CD4-positive, alpha-beta memory T cell (primary cell): Measurements from ENCODE around the gene CLCN5. TPM values are rescaled to one million over a fixed set of nuclear protein-coding genes. Genes with fewer than 3 reads are reported as not detected.

ENCODE experiments used
- CTCF ChIA-PET: fragments of 350-600 bp; sonication (Branson Sonifier 250); formaldehyde crosslinking; loops from one replicate; lab custom pipeline; 2021; ENCODE audit warnings: inconsistent platforms; ENCODE audit not compliant: partially characterized antibody; lab: Charles Lee
- POLR2A ChIA-PET: fragments of 350-600 bp; sonication (Branson Sonifier 250); formaldehyde crosslinking; loops from one replicate; lab custom pipeline; 2021; ENCODE audit not compliant: partially characterized antibody; lab: Charles Lee
- DNase-seq, 5 donors: peaks; one replicate each; pipeline versions ENCODE4 v3.0.0 to v3.0.0-alpha.2; 2020 to 2022; ENCODE audit warnings: mixed read lengths in 1 of 5
- H3K27ac ChIP-seq: one replicate; pipeline ENCODE4 v1.7.0; 2013; ENCODE audit warnings: low read depth, low read length
- H3K27me3 ChIP-seq: 2 replicates; pipeline ENCODE4 v1.7.0; 2013; ENCODE audit warnings: mild to moderate bottlenecking, low read length, moderate library complexity; ENCODE audit not compliant: insufficient read depth
- H3K36me3 ChIP-seq: 2 replicates; pipeline ENCODE4 v1.7.0; 2013; ENCODE audit warnings: mild to moderate bottlenecking, low read length, moderate library complexity; ENCODE audit not compliant: insufficient read depth
- H3K4me1 ChIP-seq: 2 replicates; pipeline ENCODE4 v1.7.0; 2013; ENCODE audit warnings: mild to moderate bottlenecking, low read length, moderate library complexity; ENCODE audit not compliant: insufficient read depth
- H3K4me3 ChIP-seq, 2 donors: one replicate each; pipeline ENCODE4 v1.7.0; 2013; ENCODE audit warnings: low read length in 2 of 2, mild to moderate bottlenecking in 1 of 2
- H3K9me3 ChIP-seq, 2 donors: one replicate each; pipeline ENCODE4 v1.7.0; 2013; ENCODE audit warnings: low read length in 2 of 2, control low read depth in 1 of 2; ENCODE audit not compliant: control insufficient read depth in 1 of 2
- H3K27ac Mint-ChIP-seq, 7 donors: one replicate each; pipeline ENCODE4 v1.8.0; 2020 to 2021; ENCODE audit warnings: mixed read lengths in 7 of 7, mild to moderate bottlenecking in 6 of 7, inconsistent platforms in 3 of 7, moderate library complexity in 3 of 7
- H3K27me3 Mint-ChIP-seq, 2 donors: one replicate each; pipeline ENCODE4 v1.8.0; 2020 to 2021; ENCODE audit warnings: mixed read lengths in 2 of 2
- H3K36me3 Mint-ChIP-seq, 2 donors: one replicate each; pipeline ENCODE4 v1.8.0; 2020 to 2021; ENCODE audit warnings: mixed read lengths in 2 of 2, inconsistent platforms in 1 of 2, mild to moderate bottlenecking in 1 of 2
- H3K4me1 Mint-ChIP-seq, 4 donors: one replicate each; pipeline ENCODE4 v1.8.0; 2020 to 2021; ENCODE audit warnings: mixed read lengths in 4 of 4, mild to moderate bottlenecking in 1 of 4
- H3K4me3 Mint-ChIP-seq, 8 donors: one replicate each; pipeline ENCODE4 v1.8.0; 2020 to 2021; ENCODE audit warnings: mixed read lengths in 8 of 8, mild to moderate bottlenecking in 7 of 8, moderate library complexity in 6 of 8, inconsistent platforms in 3 of 8
- H3K9me3 Mint-ChIP-seq, 8 donors: one replicate each; pipeline ENCODE4 v1.8.0; 2020 to 2021; ENCODE audit warnings: mixed read lengths in 8 of 8, mild to moderate bottlenecking in 5 of 8, inconsistent platforms in 3 of 8, moderate library complexity in 1 of 8
- intact Hi-C: fragments of 100-400 bp; cut with micrococcal nuclease; formaldehyde crosslinking; loops from one replicate; pipeline ENCODE4 v1.15.1; 2023
- polyA plus RNA-seq, 2 donors: library from polyadenylated mRNA; unstranded; fragments of 300-500 nt; fragmentation: Illumina TruSeq; gene quantifications; one replicate each; pipeline ENCODE4 v1.2.3, GENCODE V29; 2021
- total RNA-seq, 2 experiments: library from RNA; stranded (reverse); gene quantifications; one replicate each; pipeline ENCODE4 v1.2.3, GENCODE V29; 2021

CLCN5 gene
- total and polyA plus RNA-seq, 4 experiments from 2014 or later = 0.50 to 2.4 (median 1.3) TPM

- no peaks in the 10 kb centered on the region for H3K9me3 Mint-ChIP-seq
- CTCF ChIA-PET = no interaction called here
Observed at GRCh38 chrX:49995795-49996455, 73.5 kb downstream of the CLCN5 start.

GRCh38 chrX:49996474-49996873 is 74.1 kb downstream of the CLCN5 start:
- no peaks in the 10 kb centered on the region for H3K4me1 Mint-ChIP-seq
- no peak overlapping the region for H3K4me3 Mint-ChIP-seq
- no peak overlapping the region for H3K27ac Mint-ChIP-seq
- no peaks in the 10 kb centered on the region for H3K27me3 Mint-ChIP-seq
- H3K9me3 Mint-ChIP-seq = no peaks in the 10 kb centered on the region
- CTCF ChIA-PET = no interaction called here
- Histone ChIP-seq H3K9me3 (no peaks in the 10 kb centered on the region), H3K4me3 (no peak overlapping the region), H3K27me3 (no peaks in the 10 kb centered on the region), H3K27ac (no peak overlapping the region), H3K36me3 (no peaks in the 10 kb centered on the region), H3K4me1 (no peaks in the 10 kb centered on the region)
- intact Hi-C loops = no loop called here
- no peaks in the 10 kb centered on the region for H3K36me3 Mint-ChIP-seq
- POLR2A ChIA-PET = no interaction called here
- no peak for DNase-seq

More at GRCh38 chrX:49995795-49996455, 73.5 kb downstream of the CLCN5 start:
- Mint-ChIP-seq H3K4me1 (no peaks in the 10 kb centered on the region), H3K4me3 (no peak overlapping the region), H3K36me3 (no peaks in the 10 kb centered on the region), H3K27me3 (no peaks in the 10 kb centered on the region), H3K27ac (no peak overlapping the region)
- POLR2A ChIA-PET = no interaction called here
- no peak for DNase-seq
- Histone ChIP-seq H3K27me3 (no peaks in the 10 kb centered on the region), H3K27ac (no peak overlapping the region), H3K36me3 (no peaks in the 10 kb centered on the region), H3K9me3 (no peaks in the 10 kb centered on the region), H3K4me3 (no peak overlapping the region), H3K4me1 (no peaks in the 10 kb centered on the region)
- intact Hi-C loops = no loop called here

- Histone ChIP-seq H3K4me3 (no peak overlapping the region), H3K36me3 (no peaks in the 10 kb centered on the region), H3K4me1 (no peaks in the 10 kb centered on the region), H3K27ac (no peak overlapping the region), H3K27me3 (no peaks in the 10 kb centered on the region), H3K9me3 (no peaks in the 10 kb centered on the region)
- no peak overlapping the region for H3K4me3 Mint-ChIP-seq
- DNase-seq = no peak
- intact Hi-C loops = no loop called here
- H3K9me3 Mint-ChIP-seq = no peaks in the 10 kb centered on the region
- H3K4me1 Mint-ChIP-seq = no peaks in the 10 kb centered on the region
- no peak overlapping the region for H3K27ac Mint-ChIP-seq
- POLR2A ChIA-PET = no interaction called here
- no peaks in the 10 kb centered on the region for H3K36me3 Mint-ChIP-seq
- no peaks in the 10 kb centered on the region for H3K27me3 Mint-ChIP-seq
- CTCF ChIA-PET = no interaction called here
Observed at GRCh38 chrX:49999087-49999486, 76.7 kb downstream of the CLCN5 start.

- Mint-ChIP-seq H3K4me3 (no peak overlapping the region), H3K36me3 (no peaks in the 10 kb centered on the region), H3K27ac (peak overlapping the region in 1 of 7 donors; percentile 44), H3K9me3 (no peaks in the 10 kb centered on the region), H3K27me3 (no peaks in the 10 kb centered on the region), H3K4me1 (no peaks in the 10 kb centered on the region)
- ChIA-PET CTCF (no interaction called here), POLR2A (no interaction called here)
- H3K27ac ChIP-seq = no peak overlapping the region
- H3K36me3 ChIP-seq = no peaks in the 10 kb centered on the region
- no peaks in the 10 kb centered on the region for H3K9me3 ChIP-seq
- H3K4me1 ChIP-seq = no peaks in the 10 kb centered on the region
- H3K27me3 ChIP-seq = no peaks in the 10 kb centered on the region
- H3K4me3 ChIP-seq = no peak overlapping the region
- intact Hi-C loops = no loop called here
- DNase-seq = no peak
Observed at GRCh38 chrX:50000937-50001542, 78.6 kb downstream of the CLCN5 start.

- H3K36me3 ChIP-seq = no peaks in the 10 kb centered on the region
- H3K4me1 ChIP-seq = no peaks in the 10 kb centered on the region
- DNase-seq = no peak
- ChIA-PET CTCF (no interaction called here), POLR2A (no interaction called here)
- Mint-ChIP-seq H3K4me1 (no peaks in the 10 kb centered on the region), H3K27me3 (no peaks in the 10 kb centered on the region), H3K36me3 (no peaks in the 10 kb centered on the region), H3K9me3 (no peaks in the 10 kb centered on the region), H3K27ac (peak overlapping the region in 1 of 7 donors; percentile 36), H3K4me3 (no peak overlapping the region)
- H3K9me3 ChIP-seq = no peaks in the 10 kb centered on the region
- no peak overlapping the region for H3K27ac ChIP-seq
- no peak overlapping the region for H3K4me3 ChIP-seq
- intact Hi-C loops = no loop called here
- H3K27me3 ChIP-seq = no peaks in the 10 kb centered on the region
Observed at GRCh38 chrX:50002067-50002714, 79.8 kb downstream of the CLCN5 start.

GRCh38 chrX:50003467-50003866 is 81.1 kb downstream of the CLCN5 start:
- H3K4me1 Mint-ChIP-seq = no peaks in the 10 kb centered on the region
- H3K27ac Mint-ChIP-seq = no peak overlapping the region
- DNase-seq = no peak
- Histone ChIP-seq H3K4me1 (no peaks in the 10 kb centered on the region), H3K36me3 (no peaks in the 10 kb centered on the region), H3K9me3 (no peaks in the 10 kb centered on the region), H3K27me3 (no peaks in the 10 kb centered on the region), H3K4me3 (no peak overlapping the region), H3K27ac (no peak overlapping the region)
- CTCF ChIA-PET = no interaction called here
- H3K27me3 Mint-ChIP-seq = no peaks in the 10 kb centered on the region
- H3K36me3 Mint-ChIP-seq = no peaks in the 10 kb centered on the region
- H3K9me3 Mint-ChIP-seq = peaks cover 0 to 2% (median 0%) of the 10 kb centered on the region in 8 donors
- POLR2A ChIA-PET = no interaction called here
- no peak overlapping the region for H3K4me3 Mint-ChIP-seq
- intact Hi-C loops = no loop called here

GRCh38 chrX:50003927-50004326 is 81.5 kb downstream of the CLCN5 start:
- Mint-ChIP-seq H3K4me3 (no peak overlapping the region), H3K9me3 (peaks cover 0 to 2% (median 0%) of the 10 kb centered on the region in 8 donors), H3K27ac (no peak overlapping the region), H3K36me3 (no peaks in the 10 kb centered on the region), H3K27me3 (no peaks in the 10 kb centered on the region), H3K4me1 (no peaks in the 10 kb centered on the region)
- ChIA-PET CTCF (no interaction called here), POLR2A (no interaction called here)
- Histone ChIP-seq H3K36me3 (no peaks in the 10 kb centered on the region), H3K27me3 (no peaks in the 10 kb centered on the region), H3K9me3 (no peaks in the 10 kb centered on the region), H3K27ac (no peak overlapping the region), H3K4me1 (no peaks in the 10 kb centered on the region), H3K4me3 (no peak overlapping the region)
- intact Hi-C loops = no loop called here
- DNase-seq = no peak
